H1 (cell line): ENCODE results near the gene NNMT. TPM values are rescaled to one million over a fixed set of nuclear protein-coding genes. Genes with fewer than 3 reads are reported as not detected.
A peak's percentile ranks its signal among the peaks of the same experiment; 100 is the strongest.

Experiments
- CTCF ChIA-PET: fragments of 300-600 bp; sonication (Branson Sonifier 250); formaldehyde crosslinking; loops from one replicate; lab custom pipeline; 2021; ENCODE audit not compliant: partially characterized antibody; lab: Charles Lee
- POLR2A ChIA-PET: fragments of 300-600 bp; sonication (Branson Sonifier 250); formaldehyde crosslinking; loops from one replicate; lab custom pipeline; 2021; ENCODE audit warnings: inconsistent platforms; ENCODE audit not compliant: partially characterized antibody; lab: Charles Lee
- DNase-seq, 2 experiments: peaks; one replicate each; pipeline versions ENCODE4 v3.0.0 to v3.0.0-alpha.2; 2010 to 2022; ENCODE audit warnings: low spot score in 2 of 2, low read depth in 1 of 2, mixed read lengths in 1 of 2
- FAIRE-seq: peaks from 2 replicates; lab custom pipeline; 2011; peaks lifted over from hg19 to GRCh38; lab: Jason Lieb, UNC
- H2AFZ ChIP-seq: 2 replicates; pipeline ENCODE4 v1.8.1; 2012; ENCODE audit warnings: low read length, inconsistent platforms
- H2AK5ac ChIP-seq: 2 replicates; pipeline ENCODE4 v1.6.1; 2013; ENCODE audit warnings: low read depth, low read length
- H2BK120ac ChIP-seq: replicated peaks from 2 replicates; pipeline ENCODE3; 2013; ENCODE audit warnings: low read depth, low read length, inconsistent platforms
- H2BK12ac ChIP-seq: 2 replicates; pipeline ENCODE4 v1.6.1; 2013; ENCODE audit warnings: low read depth, low read length
- H2BK15ac ChIP-seq: 2 replicates; pipeline ENCODE4 v1.6.1; 2013; ENCODE audit warnings: low read length
- H2BK20ac ChIP-seq: 2 replicates; pipeline ENCODE4 v1.6.1; 2013; ENCODE audit warnings: low read length
- H2BK5ac ChIP-seq: 2 replicates; pipeline ENCODE4 v1.6.1; 2013; ENCODE audit warnings: low read depth, low read length
- H3K14ac ChIP-seq: 2 replicates; pipeline ENCODE4 v1.6.1; 2013; ENCODE audit warnings: inconsistent platforms; ENCODE audit not compliant: insufficient read length
- H3K18ac ChIP-seq: 2 replicates; pipeline ENCODE4 v1.6.1; 2013; ENCODE audit warnings: low read length; ENCODE audit errors: extremely low read depth
- H3K23ac ChIP-seq: 2 replicates; pipeline ENCODE4 v1.6.1; 2013; ENCODE audit warnings: inconsistent platforms; ENCODE audit not compliant: insufficient read length
- H3K23me2 ChIP-seq: 2 replicates; pipeline ENCODE4 v1.6.1; 2013; ENCODE audit warnings: low read depth, low read length
- H3K27ac ChIP-seq: 2 replicates; pipeline ENCODE4 v1.6.1; 2011; ENCODE audit warnings: low read depth, low read length, inconsistent platforms
- H3K27me3 ChIP-seq, 4 experiments: replicated peaks in 1 of 4; 1 replicate in 1 of 4; 2 replicates in 3 of 4; pipeline versions ENCODE4 v1.6.1 to v1.8.1; 2011 to 2013; ENCODE audit warnings: low read length in 3 of 4, mild to moderate bottlenecking in 3 of 4, inconsistent platforms in 2 of 4, mixed read lengths in 2 of 4, moderate library complexity in 1 of 4; ENCODE audit not compliant: control insufficient read depth in 3 of 4, insufficient read depth in 3 of 4; ENCODE audit errors: extremely low read depth in 1 of 4
- H3K36me3 ChIP-seq, 4 experiments: 2 replicates each; pipeline versions ENCODE4 v1.6.1 to v1.8.1; 2011 to 2013; ENCODE audit warnings: mild to moderate bottlenecking in 4 of 4, low read length in 3 of 4, moderate library complexity in 2 of 4, control low read depth in 1 of 4, inconsistent platforms in 1 of 4; ENCODE audit not compliant: insufficient read depth in 4 of 4, control insufficient read depth in 2 of 4
- H3K4ac ChIP-seq: replicated peaks from 2 replicates; pipeline ENCODE3; 2013; ENCODE audit warnings: low read length, low read depth, mixed read lengths, inconsistent platforms; ENCODE audit not compliant: insufficient read length
- H3K4me1 ChIP-seq, 4 experiments: replicated peaks in 1 of 4; 1 replicate in 1 of 4; 2 replicates in 3 of 4; pipeline versions ENCODE4 v1.6.1 to v1.8.1; 2011 to 2013; ENCODE audit warnings: low read length in 3 of 4, inconsistent platforms in 2 of 4, mixed read lengths in 1 of 4; ENCODE audit not compliant: insufficient read depth in 4 of 4, control insufficient read depth in 3 of 4
- H3K4me2 ChIP-seq, 2 experiments: 2 replicates each; pipeline versions ENCODE4 v1.6.1 to v1.8.1; 2011 to 2013; ENCODE audit warnings: low read depth in 2 of 2, low read length in 2 of 2, control low read depth in 1 of 2, inconsistent platforms in 1 of 2, mild to moderate bottlenecking in 1 of 2; ENCODE audit not compliant: insufficient read depth in 1 of 2
- H3K4me3 ChIP-seq, 4 experiments: fragments of 200-600, 300-600 bp in 1 of 4; sonication (generic), shearing (Covaris generic), sonication (Bioruptor Twin) in 1 of 4; 2 replicates each; pipeline versions ENCODE4 v1.5.1 to v1.8.1; 2011 to 2016; ENCODE audit warnings: low read length in 4 of 4, low read depth in 3 of 4, control low read depth in 2 of 4, inconsistent platforms in 2 of 4, mild to moderate bottlenecking in 2 of 4, mixed read lengths in 1 of 4, moderate library complexity in 1 of 4; ENCODE audit not compliant: insufficient read depth in 2 of 4; ENCODE audit errors: extremely low read depth in 1 of 4
- H3K56ac ChIP-seq: replicated peaks from 2 replicates; pipeline ENCODE3; 2013; ENCODE audit warnings: low read depth, mild to moderate bottlenecking, mixed read lengths, low read length, inconsistent platforms; ENCODE audit not compliant: insufficient read length
- H3K79me1 ChIP-seq: 2 replicates; pipeline ENCODE4 v1.6.1; 2013; ENCODE audit warnings: low read depth, low read length, control low read depth
- H3K79me2 ChIP-seq, 2 experiments: 2 replicates each; pipeline versions ENCODE4 v1.6.1 to v1.8.1; 2012 to 2013; ENCODE audit warnings: low read length in 2 of 2, mild to moderate bottlenecking in 2 of 2, inconsistent platforms in 1 of 2; ENCODE audit not compliant: insufficient read depth in 2 of 2, control insufficient read depth in 1 of 2
- H3K9ac ChIP-seq, 4 experiments: replicated peaks in 1 of 4; 1 replicate in 1 of 4; 2 replicates in 3 of 4; pipeline versions ENCODE4 v1.6.1 to v1.8.1; 2011 to 2013; ENCODE audit warnings: low read depth in 3 of 4, low read length in 3 of 4, control low read depth in 2 of 4, mild to moderate bottlenecking in 2 of 4, moderate library complexity in 2 of 4, inconsistent platforms in 1 of 4; ENCODE audit errors: extremely low read depth in 1 of 4
- H3K9me3 ChIP-seq, 2 experiments: 2 replicates each; pipeline versions ENCODE4 v1.6.1 to v1.8.1; 2012 to 2013; ENCODE audit warnings: mild to moderate bottlenecking in 2 of 2, moderate library complexity in 2 of 2, control low read depth in 1 of 2, inconsistent platforms in 1 of 2, low read depth in 1 of 2, low read length in 1 of 2, mixed read lengths in 1 of 2; ENCODE audit not compliant: insufficient read depth in 2 of 2
- H4K20me1 ChIP-seq, 2 experiments: replicated peaks in 1 of 2; 2 replicates each; pipeline versions ENCODE3 to v1.8.1; 2011 to 2013; ENCODE audit warnings: inconsistent platforms in 2 of 2, low read length in 2 of 2, mild to moderate bottlenecking in 1 of 2; ENCODE audit not compliant: insufficient read depth in 2 of 2, control insufficient read depth in 1 of 2
- H4K5ac ChIP-seq: 2 replicates; pipeline ENCODE4 v1.6.1; 2013; ENCODE audit warnings: low read length, low read depth, mixed read lengths, inconsistent platforms; ENCODE audit not compliant: insufficient read length
- H4K8ac ChIP-seq: 2 replicates; pipeline ENCODE4 v1.8.0; 2013; ENCODE audit warnings: mild to moderate bottlenecking, moderate library complexity, low read length, inconsistent platforms; ENCODE audit not compliant: insufficient read depth; ENCODE audit errors: extremely low read depth
- H4K91ac ChIP-seq: replicated peaks from 2 replicates; pipeline ENCODE3; 2013; ENCODE audit warnings: low read length, mixed read lengths, inconsistent platforms; ENCODE audit not compliant: insufficient read length
- CTCF ChIP-seq, 3 experiments: IDR thresholded peaks; 1 replicate in 2 of 3; 2 replicates in 1 of 3; pipeline versions ENCODE4 v1.5.1 to v1.6.1; 2011; ENCODE audit warnings: low read length in 3 of 3, mild to moderate bottlenecking in 3 of 3, inconsistent platforms in 2 of 3, low read depth in 1 of 3, moderate library complexity in 1 of 3; ENCODE audit not compliant: insufficient read depth in 1 of 3; ENCODE audit errors: control extremely low read depth in 1 of 3
- MAFK ChIP-seq: IDR thresholded peaks from 2 replicates; pipeline ENCODE4 v1.6.1; 2012; ENCODE audit warnings: low read depth, mild to moderate bottlenecking, improper control_type of control experiment, low read length
- RAD21 ChIP-seq, 2 experiments: IDR thresholded peaks in 1 of 2; conservative IDR thresholded peaks in 1 of 2; 2 replicates each; pipeline ENCODE4 v1.6.1; 2011; ENCODE audit warnings: low read depth in 2 of 2, low read length in 2 of 2, improper control_type of control experiment in 1 of 2, inconsistent platforms in 1 of 2, mild to moderate bottlenecking in 1 of 2, moderate library complexity in 1 of 2
- WGBS, 2 experiments: shearing (Covaris generic) in 1 of 2; methylation state at CpG; one replicate each; pipeline versions ENCODE4 v1.1.6 to v1.1.7; 2013 to 2015; ENCODE audit warnings: low lambda C conversion rate in 2 of 2, mixed read lengths in 2 of 2, inconsistent platforms in 1 of 2, low coverage in 1 of 2, missing lambda C conversion rate in 1 of 2; ENCODE audit not compliant: insufficient replicate concordance in 2 of 2, insufficient coverage in 1 of 2, insufficient read length in 1 of 2; ENCODE audit errors: extremely low coverage in 1 of 2, missing lambda C conversion rate in 1 of 2; 5-methylcytosine and 5-hydroxymethylcytosine counted together
- polyA plus RNA-seq, 7 experiments: library from polyadenylated mRNA; depleted of rRNA in 3 of 7; stranded (reverse) in 5 of 7; unstranded in 2 of 7; fragments of >200 nt in 5 of 7; fragments of 200-250 nt in 2 of 7; gene quantifications; 1 replicate in 5 of 7; 2 replicates in 1 of 7; 4 replicates in 1 of 7; pipeline versions ENCODE4 v1.2.1 to v1.2.3, GENCODE V29; 2011 to 2013; ENCODE audit warnings: missing spikeins in 2 of 7, mixed read lengths in 2 of 7
- total RNA-seq: library from RNA; stranded (reverse); fragmentation: NEBNext Ultra II Directional; extraction: Animal tissue kit (Norgen Biotek cat#: 25700); gene quantifications from 2 replicates; pipeline ENCODE4 v1.2.1, GENCODE V29; 2021
- TF ChIP-seq, protein P1 (sequence below): IDR thresholded peaks from 2 replicates; pipeline ENCODE4 v1.6.1; 2011; ENCODE audit warnings: low read depth, mild to moderate bottlenecking, low read length; ENCODE audit not compliant: insufficient read depth
- TF ChIP-seq, protein P2 (sequence below): IDR thresholded peaks from 2 replicates; pipeline ENCODE4 v1.6.1; 2012; ENCODE audit warnings: inconsistent platforms

The NNMT gene
- total and polyA plus RNA-seq, 2 of the 8 experiments (the other 6 are each of a cell fraction or from before 2014, with no cell fraction given): not detected

DNA sequence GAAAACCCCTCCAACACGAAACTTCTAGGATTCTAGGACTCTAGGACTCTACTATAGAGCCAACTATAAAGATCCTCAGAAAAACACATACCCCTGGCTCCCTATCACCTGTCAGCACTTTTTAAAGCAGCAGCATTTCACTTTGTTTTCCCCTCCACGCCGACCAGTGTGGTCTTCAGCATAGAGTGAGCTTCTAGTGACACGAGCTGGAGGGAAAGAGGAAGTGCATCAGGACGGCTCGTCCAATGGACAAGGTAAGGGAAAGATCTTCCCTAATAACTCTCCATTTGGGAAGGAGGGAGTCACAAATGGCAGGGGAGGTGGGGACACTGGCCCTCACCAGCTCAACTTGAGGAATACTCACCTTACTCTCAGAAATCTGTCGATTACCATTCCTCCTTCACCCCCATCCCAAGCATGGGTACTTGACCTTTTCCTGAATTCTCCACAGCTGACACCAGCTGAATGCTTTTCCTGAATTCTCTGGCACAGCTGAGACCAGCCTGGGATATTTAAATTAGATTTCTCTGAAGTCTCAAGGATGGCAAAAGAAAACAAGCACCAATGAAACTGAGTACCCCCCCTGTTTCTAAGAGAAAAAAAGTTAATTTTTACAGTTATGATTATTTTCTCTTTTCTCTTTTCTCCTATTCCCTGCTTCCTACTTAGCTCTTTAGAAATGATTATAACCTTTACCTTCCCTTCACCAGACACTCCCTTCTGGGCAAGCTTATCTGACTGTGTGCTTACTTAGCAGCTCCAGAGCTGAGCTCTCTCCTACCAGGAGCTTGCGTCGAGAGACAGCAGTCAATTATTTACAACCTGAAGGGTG is 33.3 kb upstream of the NNMT start:
- CTCF ChIA-PET: interaction anchor here (0.6 to 12.0 kb wide), 45 partner anchors 14 to 600 kb away, joined by 3 to 280 read pairs (median 9); partner anchors contain the start of genes HTR3A and HTR3B
- H2BK5ac ChIP-seq: no peak overlapping the region
- H2AK5ac ChIP-seq: no peak overlapping the region
- no peaks in the 10 kb centered on the region for H4K20me1 ChIP-seq
- H2BK15ac ChIP-seq: no peak overlapping the region
- no peaks in the 10 kb centered on the region for H3K36me3 ChIP-seq
- H3K79me1 ChIP-seq: no peaks in the 10 kb centered on the region
- no peak overlapping the region for H2AFZ ChIP-seq
- H4K5ac ChIP-seq: no peak overlapping the region
- no peak overlapping the region for H3K4me2 ChIP-seq
- FAIRE-seq (peak; percentile 93), DNase-seq (no peak)
- 0 out of 2 replicates have a peak overlapping the region, but pooled peaks have one; percentile 50 for H2BK12ac ChIP-seq
- no peak overlapping the region for H4K91ac ChIP-seq
- WGBS, 2 experiments: 66% methylated on average over 7 of the region's 9 CpGs; no CpG with 5 or more reads in 1 of the 2 experiments
- H2BK20ac ChIP-seq: no peak overlapping the region
- H3K23ac ChIP-seq: no peak overlapping the region
- H3K79me2 ChIP-seq: no peaks in the 10 kb centered on the region
- no peaks in the 10 kb centered on the region for H3K27me3 ChIP-seq
- no peak overlapping the region for H3K9ac ChIP-seq
- no peak overlapping the region for H3K4ac ChIP-seq
- no peak overlapping the region for H2BK120ac ChIP-seq
- TF ChIP-seq CTCF (IDR thresholded peaks at IDR 0.05; ENCODE audit: control extremely low read depth in 1 of 3, insufficient read depth in 1 of 3, low read depth in 1 of 3, low read length in 3 of 3) (peak; percentile 62 to 80 (median 64)), RAD21 (IDR thresholded peaks at IDR 0.05 in 1 of 2, conservative IDR thresholded peaks at IDR 0.05 in 1 of 2; ENCODE audit: low read depth in 2 of 2, low read length in 2 of 2) (peak; percentile 88 to 91), MAFK (0 out of 2 replicates have a peak, but pooled peaks have one; percentile 10)
- TF ChIP-seq, protein P1, sequence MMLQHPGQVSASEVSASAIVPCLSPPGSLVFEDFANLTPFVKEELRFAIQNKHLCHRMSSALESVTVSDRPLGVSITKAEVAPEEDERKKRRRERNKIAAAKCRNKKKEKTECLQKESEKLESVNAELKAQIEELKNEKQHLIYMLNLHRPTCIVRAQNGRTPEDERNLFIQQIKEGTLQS: no peak
- TF ChIP-seq, protein P2, sequence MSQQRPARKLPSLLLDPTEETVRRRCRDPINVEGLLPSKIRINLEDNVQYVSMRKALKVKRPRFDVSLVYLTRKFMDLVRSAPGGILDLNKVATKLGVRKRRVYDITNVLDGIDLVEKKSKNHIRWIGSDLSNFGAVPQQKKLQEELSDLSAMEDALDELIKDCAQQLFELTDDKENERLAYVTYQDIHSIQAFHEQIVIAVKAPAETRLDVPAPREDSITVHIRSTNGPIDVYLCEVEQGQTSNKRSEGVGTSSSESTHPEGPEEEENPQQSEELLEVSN: no peak
- TF ChIP-seq, all 59 proteins: peak for 3
- POLR2A ChIA-PET: no interaction called here
- Histone ChIP-seq H3K14ac (no peak overlapping the region), H4K8ac (no peak overlapping the region), H3K18ac (no peak overlapping the region), H3K9me3 (no peaks in the 10 kb centered on the region), H3K56ac (no peak overlapping the region), H3K27ac (no peak overlapping the region), H3K4me3 (no peak overlapping the region), H3K23me2 (no peaks in the 10 kb centered on the region), H3K4me1 (no peaks in the 10 kb centered on the region; a peak in 3 of 7 replicates)
